MM.1S (cell line): ENCODE data around the gene TMOD3.

Experiments
- DNase-seq: peaks from one replicate; pipeline ENCODE4 v3.0.0-alpha.2; 2015
- H2AFZ ChIP-seq: fragments of 300-600 bp; sonication (generic); 2 replicates; pipeline ENCODE4 v1.6.0; 2016; ENCODE audit warnings: antibody characterized with exemption, low read length
- H3F3A ChIP-seq: fragments of 300-600 bp; sonication (generic); 2 replicates; pipeline ENCODE4 v1.6.1; 2016; ENCODE audit warnings: mild to moderate bottlenecking, antibody characterized with exemption, low read length, moderate library complexity, mixed read lengths; ENCODE audit not compliant: insufficient read depth
- H3K27ac ChIP-seq: fragments of 300-600 bp; sonication (generic); 2 replicates; pipeline ENCODE4 v1.5.1; 2016; ENCODE audit warnings: mild to moderate bottlenecking, low read length
- H3K27me3 ChIP-seq: fragments of 300-600 bp; sonication (generic); replicated peaks from 2 replicates; pipeline ENCODE4 v1.6.0; 2016; ENCODE audit warnings: low read length; ENCODE audit not compliant: insufficient read depth
- H3K36me3 ChIP-seq: fragments of 300-600 bp; sonication (generic); replicated peaks from 2 replicates; pipeline ENCODE4 v1.6.1; 2016; ENCODE audit warnings: mild to moderate bottlenecking, low read length, mixed read lengths; ENCODE audit not compliant: insufficient read depth
- H3K4me1 ChIP-seq: fragments of 300-600 bp; sonication (generic); 2 replicates; pipeline ENCODE4 v1.6.1; 2016; ENCODE audit warnings: low read length, mixed read lengths
- H3K4me2 ChIP-seq: fragments of 300-600 bp; sonication (generic); 2 replicates; pipeline ENCODE4 v1.6.0; 2016; ENCODE audit warnings: low read depth, low read length
- H3K4me3 ChIP-seq: fragments of 300-600 bp; sonication (generic); 2 replicates; pipeline ENCODE4 v1.5.1; 2016; ENCODE audit warnings: low read length, mixed read lengths
- H3K79me2 ChIP-seq: fragments of 300-600 bp; sonication (generic); 2 replicates; pipeline ENCODE4 v1.6.1; 2016; ENCODE audit warnings: mixed run types, low read length, mixed read lengths
- H3K9ac ChIP-seq: fragments of 300-600 bp; sonication (generic); 2 replicates; pipeline ENCODE4 v1.6.1; 2016; ENCODE audit warnings: low read length, mixed read lengths
- H3K9me2 ChIP-seq: fragments of 300-600 bp; sonication (generic); replicated peaks from 2 replicates; pipeline ENCODE4 v1.6.1; 2016; ENCODE audit warnings: mild to moderate bottlenecking, low read length, mixed read lengths; ENCODE audit not compliant: insufficient read depth
- H3K9me3 ChIP-seq: fragments of 300-600 bp; sonication (generic); replicated peaks from 2 replicates; pipeline ENCODE4 v1.6.1; 2016; ENCODE audit warnings: mild to moderate bottlenecking, low read length, mixed read lengths; ENCODE audit not compliant: insufficient read depth
- H4K20me1 ChIP-seq: fragments of 300-600 bp; sonication (generic); 2 replicates; pipeline ENCODE4 v1.6.1; 2016; ENCODE audit warnings: mild to moderate bottlenecking, low read length, moderate library complexity, mixed read lengths; ENCODE audit not compliant: insufficient read depth
- CTCF ChIP-seq: fragments of 300-600 bp; sonication (generic); IDR thresholded peaks from 2 replicates; pipeline ENCODE4 v1.5.1; 2016; ENCODE audit warnings: antibody characterized with exemption, low read length, mixed read lengths
- EZH2 ChIP-seq: fragments of 300-600 bp; sonication (generic); optimal IDR thresholded peaks from 2 replicates; pipeline ENCODE3; 2017; ENCODE audit warnings: low read depth, mild to moderate bottlenecking, antibody characterized with exemption, low read length, mixed read lengths
- EZH2phosphoT487 ChIP-seq: fragments of 300-600 bp; sonication (generic); IDR thresholded peaks from 2 replicates; pipeline ENCODE4 v1.6.1; 2018; ENCODE audit warnings: antibody characterized with exemption, low read length

TMOD3 gene

GRCh38 chr15:51952805-51953204 is 123.4 kb downstream of the TMOD3 start:
- Histone ChIP-seq H3K9ac (no peak overlapping the region), H3K4me2 (no peak overlapping the region), H2AFZ (no peak overlapping the region), H3K79me2 (no peaks in the 10 kb centered on the region), H3K36me3 (peaks cover 10% of the 10 kb centered on the region; the same call in 1 of the 2 replicates), H3K27me3 (no peaks in the 10 kb centered on the region), H3K4me1 (no peaks in the 10 kb centered on the region), H3K27ac (no peak overlapping the region), H3F3A (no peaks in the 10 kb centered on the region), H3K9me3 (no peaks in the 10 kb centered on the region), H4K20me1 (no peaks in the 10 kb centered on the region), H3K9me2 (no peaks in the 10 kb centered on the region), H3K4me3 (no peak overlapping the region)
- no peak for DNase-seq
- TF ChIP-seq EZH2phosphoT487 (no peak), EZH2 (no peak)

GRCh38 chr15:51955504-51955903 is 126.1 kb downstream of the TMOD3 start:
- Histone ChIP-seq H3K4me2 (no peak overlapping the region), H3K4me3 (no peak overlapping the region), H3K9me3 (no peaks in the 10 kb centered on the region), H3K9ac (no peak overlapping the region), H3K9me2 (no peaks in the 10 kb centered on the region), H3K36me3 (peaks cover 13% of the 10 kb centered on the region; the same call in 1 of the 2 replicates), H2AFZ (no peak overlapping the region), H3F3A (no peaks in the 10 kb centered on the region), H3K79me2 (no peaks in the 10 kb centered on the region), H3K27ac (no peak overlapping the region), H4K20me1 (no peaks in the 10 kb centered on the region), H3K4me1 (no peaks in the 10 kb centered on the region), H3K27me3 (no peaks in the 10 kb centered on the region)
- no peak for DNase-seq
- TF ChIP-seq EZH2 (no peak), EZH2phosphoT487 (no peak), CTCF (no peak)
